Measurements from ENCODE around the gene PDYN.

DNA sequence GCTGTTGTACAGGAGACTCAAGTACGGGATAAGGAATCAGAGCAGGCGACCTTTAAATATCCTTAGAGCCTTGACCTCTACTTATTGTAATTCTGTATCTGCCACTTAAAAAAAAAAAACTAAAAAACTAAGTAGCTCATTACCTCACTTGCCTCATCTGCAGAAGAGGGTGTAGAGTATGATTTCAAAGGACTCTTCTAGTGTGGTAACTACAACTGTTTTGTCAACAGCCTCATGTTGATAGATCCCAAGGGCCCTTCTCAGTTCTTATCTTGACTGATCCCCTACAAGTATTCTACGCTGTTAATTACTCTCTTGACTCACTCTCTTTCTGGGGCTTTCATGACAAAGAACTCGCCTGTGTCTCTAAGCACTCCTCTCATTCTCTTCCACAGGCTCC, 16.7 kb upstream of the PDYN start:
- TF ChIP-seq, protein P1, sequence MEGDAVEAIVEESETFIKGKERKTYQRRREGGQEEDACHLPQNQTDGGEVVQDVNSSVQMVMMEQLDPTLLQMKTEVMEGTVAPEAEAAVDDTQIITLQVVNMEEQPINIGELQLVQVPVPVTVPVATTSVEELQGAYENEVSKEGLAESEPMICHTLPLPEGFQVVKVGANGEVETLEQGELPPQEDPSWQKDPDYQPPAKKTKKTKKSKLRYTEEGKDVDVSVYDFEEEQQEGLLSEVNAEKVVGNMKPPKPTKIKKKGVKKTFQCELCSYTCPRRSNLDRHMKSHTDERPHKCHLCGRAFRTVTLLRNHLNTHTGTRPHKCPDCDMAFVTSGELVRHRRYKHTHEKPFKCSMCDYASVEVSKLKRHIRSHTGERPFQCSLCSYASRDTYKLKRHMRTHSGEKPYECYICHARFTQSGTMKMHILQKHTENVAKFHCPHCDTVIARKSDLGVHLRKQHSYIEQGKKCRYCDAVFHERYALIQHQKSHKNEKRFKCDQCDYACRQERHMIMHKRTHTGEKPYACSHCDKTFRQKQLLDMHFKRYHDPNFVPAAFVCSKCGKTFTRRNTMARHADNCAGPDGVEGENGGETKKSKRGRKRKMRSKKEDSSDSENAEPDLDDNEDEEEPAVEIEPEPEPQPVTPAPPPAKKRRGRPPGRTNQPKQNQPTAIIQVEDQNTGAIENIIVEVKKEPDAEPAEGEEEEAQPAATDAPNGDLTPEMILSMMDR (IDR thresholded peaks at IDR 0.05 in 2 of 3, conservative IDR thresholded peaks at IDR 0.05 in 1 of 3; ENCODE audit: insufficient read depth in 2 of 3, low read depth in 1 of 3, low read length in 3 of 3): no peak
- TF ChIP-seq KLF10 (CRISPR knock-in tag; IDR thresholded peaks at IDR 0.05) (no peak), FOXA3 (CRISPR knock-in tag; conservative IDR thresholded peaks at IDR 0.05 in 1 of 2, IDR thresholded peaks at IDR 0.05 in 1 of 2) (no peak), FOS (IDR thresholded peaks at IDR 0.05; ENCODE audit: extremely low read depth, insufficient read length) (no peak), NR3C1 (CRISPR knock-in tag; IDR thresholded peaks at IDR 0.05) (no peak), TAF1 (IDR thresholded peaks at IDR 0.05; ENCODE audit: control insufficient read depth, extremely low read depth, insufficient read depth, low read length, severe bottlenecking) (no peak), RFX7 (CRISPR knock-in tag; IDR thresholded peaks at IDR 0.05) (no peak), CTCFL (IDR thresholded peaks at IDR 0.05; ENCODE audit: borderline replicate concordance, insufficient read depth, low read depth, low read length, poor library complexity, severe bottlenecking) (no peak), PHF21A (IDR thresholded peaks at IDR 0.05; ENCODE audit: borderline replicate concordance, low read depth) (no peak), SMAD4 (CRISPR knock-in tag; conservative IDR thresholded peaks at IDR 0.05) (no peak), U2AF1 (optimal IDR thresholded peaks at IDR 0.05; ENCODE audit: low read depth, low read length) (no peak), MXI1 (IDR thresholded peaks at IDR 0.05; ENCODE audit: low read depth, low read length) (no peak), E2F3 (CRISPR knock-in tag; IDR thresholded peaks at IDR 0.05) (no peak)

Measured in K562 (cell line).